Chondrocyte (in vitro differentiated cells): ENCODE measurements around the gene CACNA1C. TPM values are rescaled to one million over a fixed set of nuclear protein-coding genes. Genes with fewer than 3 reads are reported as not detected.

ENCODE experiments used
- DNase-seq: peaks from one replicate; pipeline ENCODE4 v3.0.0; 2021; ENCODE audit warnings: mixed read lengths, low spot score
- H3K27ac Mint-ChIP-seq: one replicate; pipeline ENCODE4 v1.8.0; 2021; ENCODE audit warnings: mild to moderate bottlenecking, moderate library complexity, mixed read lengths; ENCODE audit not compliant: unreplicated experiment
- H3K27me3 Mint-ChIP-seq: 2 replicates; pipeline ENCODE4 v1.8.0; 2021; ENCODE audit warnings: low read depth, mixed read lengths
- H3K36me3 Mint-ChIP-seq: 2 replicates; pipeline ENCODE4 v1.8.0; 2021; ENCODE audit warnings: low read depth, mixed read lengths
- H3K4me1 Mint-ChIP-seq: 2 replicates; pipeline ENCODE4 v1.8.0; 2021; ENCODE audit warnings: low read depth, mild to moderate bottlenecking, mixed read lengths
- H3K4me3 Mint-ChIP-seq: one replicate; pipeline ENCODE4 v1.8.0; 2021; ENCODE audit warnings: mild to moderate bottlenecking, moderate library complexity, mixed read lengths; ENCODE audit not compliant: unreplicated experiment
- H3K9me3 Mint-ChIP-seq: 2 replicates; pipeline ENCODE4 v1.8.0; 2021; ENCODE audit warnings: low read depth, mixed read lengths
- total RNA-seq: library from RNA; stranded (reverse); gene quantifications from 3 replicates; pipeline ENCODE4 v1.2.1, GENCODE V29; 2021
- TF ChIP-seq, protein P1 (sequence below): fragments of 200-600 bp; sonication (generic); IDR thresholded peaks from 2 replicates; pipeline ENCODE4 v1.5.0; 2021; ENCODE audit warnings: antibody characterized with exemption, mild to moderate bottlenecking, moderate library complexity

Gene CACNA1C
- total RNA-seq, 1 donor from 2014 or later = 27.0 TPM

DNA sequence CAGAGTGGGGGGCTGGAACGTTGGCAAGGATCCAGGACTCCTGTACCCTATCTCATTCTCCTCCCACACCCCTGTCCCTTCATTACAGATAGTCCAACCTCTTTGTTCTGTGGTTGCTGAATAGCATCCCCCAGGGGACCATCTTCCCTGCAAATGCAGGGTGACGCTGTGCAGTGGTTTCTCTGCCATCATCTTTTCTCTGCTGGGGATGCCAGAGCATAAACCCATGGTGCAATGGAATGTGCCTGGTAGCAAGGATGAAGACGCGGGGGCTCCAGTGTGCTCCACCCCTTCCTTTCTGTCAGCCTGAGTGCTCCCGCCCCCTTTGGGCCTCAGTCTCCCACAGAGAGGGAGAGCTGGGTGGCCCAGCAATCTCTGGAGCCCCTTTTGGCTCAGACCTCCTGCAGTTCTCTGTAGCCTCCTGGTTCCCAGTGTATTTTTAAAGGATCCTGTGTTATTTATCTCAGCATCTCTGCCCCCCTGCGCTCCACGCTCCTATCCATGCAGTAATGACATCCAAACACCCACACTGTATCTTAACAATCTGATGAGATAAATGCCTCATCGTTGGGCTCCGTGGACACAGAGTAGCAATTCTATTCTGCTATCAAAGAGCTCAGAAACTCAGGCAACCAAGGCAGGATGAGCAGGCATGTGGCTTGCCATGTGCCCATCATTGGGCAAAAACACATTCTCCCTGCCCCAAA lies 212.8 kb downstream of the CACNA1C start:
- TF ChIP-seq, protein P1, sequence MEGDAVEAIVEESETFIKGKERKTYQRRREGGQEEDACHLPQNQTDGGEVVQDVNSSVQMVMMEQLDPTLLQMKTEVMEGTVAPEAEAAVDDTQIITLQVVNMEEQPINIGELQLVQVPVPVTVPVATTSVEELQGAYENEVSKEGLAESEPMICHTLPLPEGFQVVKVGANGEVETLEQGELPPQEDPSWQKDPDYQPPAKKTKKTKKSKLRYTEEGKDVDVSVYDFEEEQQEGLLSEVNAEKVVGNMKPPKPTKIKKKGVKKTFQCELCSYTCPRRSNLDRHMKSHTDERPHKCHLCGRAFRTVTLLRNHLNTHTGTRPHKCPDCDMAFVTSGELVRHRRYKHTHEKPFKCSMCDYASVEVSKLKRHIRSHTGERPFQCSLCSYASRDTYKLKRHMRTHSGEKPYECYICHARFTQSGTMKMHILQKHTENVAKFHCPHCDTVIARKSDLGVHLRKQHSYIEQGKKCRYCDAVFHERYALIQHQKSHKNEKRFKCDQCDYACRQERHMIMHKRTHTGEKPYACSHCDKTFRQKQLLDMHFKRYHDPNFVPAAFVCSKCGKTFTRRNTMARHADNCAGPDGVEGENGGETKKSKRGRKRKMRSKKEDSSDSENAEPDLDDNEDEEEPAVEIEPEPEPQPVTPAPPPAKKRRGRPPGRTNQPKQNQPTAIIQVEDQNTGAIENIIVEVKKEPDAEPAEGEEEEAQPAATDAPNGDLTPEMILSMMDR = no peak
- Mint-ChIP-seq H3K36me3 (no peaks in the 10 kb centered on the region), H3K9me3 (no peaks in the 10 kb centered on the region), H3K4me1 (no peaks in the 10 kb centered on the region), H3K27me3 (no peaks in the 10 kb centered on the region), H3K4me3 (no peak overlapping the region), H3K27ac (peak overlapping the region; percentile 94)
- DNase-seq = no peak

DNA sequence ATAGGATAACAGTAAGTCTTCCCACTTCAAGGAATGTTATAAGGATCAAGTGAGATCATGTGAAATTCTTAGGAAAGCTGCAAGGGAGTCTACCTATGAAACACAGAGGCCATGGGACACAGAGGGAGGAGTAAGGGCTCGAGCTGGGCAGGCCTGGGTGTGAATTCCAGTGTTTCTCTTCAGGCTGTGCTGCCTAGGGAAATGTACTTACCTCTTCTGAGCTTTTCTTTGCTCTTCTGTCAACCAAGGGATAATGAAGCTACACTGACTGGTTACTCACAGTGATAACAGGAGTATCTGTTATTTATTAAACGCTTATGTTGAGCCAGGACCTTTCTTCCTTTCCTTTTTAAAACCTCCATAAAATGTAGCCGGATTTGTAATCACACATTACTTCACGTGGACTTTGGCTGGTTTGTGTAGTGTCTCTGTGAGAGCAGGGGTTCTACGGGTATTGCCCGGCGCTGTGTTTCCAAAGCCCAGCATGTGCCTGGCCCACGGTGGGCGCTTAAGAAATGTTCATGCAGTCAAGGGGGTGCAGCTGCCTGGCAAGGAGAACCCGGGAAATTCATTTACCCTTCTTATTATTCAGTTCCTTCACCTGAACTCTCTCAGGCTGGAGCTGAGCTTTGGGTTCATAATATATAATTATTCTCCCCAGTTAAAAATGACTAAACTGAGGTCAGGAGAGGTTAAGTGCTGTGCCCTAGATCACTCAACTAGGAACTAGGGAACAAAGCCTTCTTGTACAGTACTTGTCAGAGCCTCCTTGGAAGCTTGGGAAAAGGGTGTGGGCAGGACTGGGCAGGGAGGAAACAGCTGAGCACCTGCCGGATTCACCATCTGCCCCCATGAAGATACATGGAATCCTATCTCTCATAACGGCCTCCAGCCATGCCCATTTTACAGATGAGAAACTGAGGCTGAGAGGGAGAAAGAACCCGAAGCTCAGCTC lies 214.2 kb downstream of the CACNA1C start:
- H3K27ac Mint-ChIP-seq = peak overlapping the region; percentile 96
- no peak for DNase-seq
- no peak overlapping the region for H3K4me3 Mint-ChIP-seq
- H3K36me3 Mint-ChIP-seq = no peaks in the 10 kb centered on the region
- no peaks in the 10 kb centered on the region for H3K27me3 Mint-ChIP-seq
- no peaks in the 10 kb centered on the region for H3K9me3 Mint-ChIP-seq
- TF ChIP-seq, protein P1 = no peak
- no peaks in the 10 kb centered on the region for H3K4me1 Mint-ChIP-seq

DNA sequence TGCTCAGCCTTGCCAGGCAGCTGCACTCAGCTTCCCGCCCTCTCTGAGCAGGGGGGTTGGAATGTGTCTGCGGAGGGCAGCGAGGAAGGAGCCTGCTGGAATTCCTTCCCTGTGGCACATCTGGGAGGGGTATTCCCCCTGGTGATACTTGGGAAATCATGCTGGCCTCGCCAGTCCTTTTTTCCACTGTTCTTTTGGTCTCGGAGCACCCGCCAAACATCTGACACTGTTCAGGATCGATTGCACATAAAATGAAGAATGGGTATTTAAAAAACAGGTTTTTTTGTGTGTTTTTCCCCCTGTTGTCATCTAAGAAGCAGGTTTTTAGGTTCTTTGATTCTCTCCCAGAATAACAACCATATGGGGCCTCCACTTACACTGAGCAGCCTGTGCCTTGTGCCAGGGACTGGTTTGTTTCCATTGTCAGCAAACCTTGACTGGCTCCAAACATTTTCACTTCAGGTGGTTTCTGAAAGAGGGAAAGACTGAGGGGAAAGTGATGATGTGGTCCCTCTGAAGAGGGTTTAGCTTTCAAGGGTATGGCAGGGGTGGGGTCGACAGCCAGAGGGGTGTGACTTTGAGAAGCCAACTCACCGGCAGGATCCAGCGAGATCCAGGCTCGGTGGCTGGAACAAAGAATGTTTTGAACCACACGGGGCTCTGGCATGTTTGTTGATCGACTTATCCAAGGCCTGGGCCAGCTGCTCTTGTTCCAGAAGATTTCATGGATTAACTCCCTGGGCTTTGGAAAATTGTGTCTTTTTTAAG lies 215.1 kb downstream of the CACNA1C start:
- no peak for DNase-seq
- peak overlapping the region; percentile 27 for H3K4me3 Mint-ChIP-seq
- H3K27me3 Mint-ChIP-seq = no peaks in the 10 kb centered on the region
- peak overlapping the region; percentile 96 for H3K27ac Mint-ChIP-seq
- TF ChIP-seq, protein P1 = peak; percentile 40
- no peaks in the 10 kb centered on the region for H3K9me3 Mint-ChIP-seq
- no peaks in the 10 kb centered on the region for H3K36me3 Mint-ChIP-seq
- peaks cover 5% of the 10 kb centered on the region for H3K4me1 Mint-ChIP-seq

DNA sequence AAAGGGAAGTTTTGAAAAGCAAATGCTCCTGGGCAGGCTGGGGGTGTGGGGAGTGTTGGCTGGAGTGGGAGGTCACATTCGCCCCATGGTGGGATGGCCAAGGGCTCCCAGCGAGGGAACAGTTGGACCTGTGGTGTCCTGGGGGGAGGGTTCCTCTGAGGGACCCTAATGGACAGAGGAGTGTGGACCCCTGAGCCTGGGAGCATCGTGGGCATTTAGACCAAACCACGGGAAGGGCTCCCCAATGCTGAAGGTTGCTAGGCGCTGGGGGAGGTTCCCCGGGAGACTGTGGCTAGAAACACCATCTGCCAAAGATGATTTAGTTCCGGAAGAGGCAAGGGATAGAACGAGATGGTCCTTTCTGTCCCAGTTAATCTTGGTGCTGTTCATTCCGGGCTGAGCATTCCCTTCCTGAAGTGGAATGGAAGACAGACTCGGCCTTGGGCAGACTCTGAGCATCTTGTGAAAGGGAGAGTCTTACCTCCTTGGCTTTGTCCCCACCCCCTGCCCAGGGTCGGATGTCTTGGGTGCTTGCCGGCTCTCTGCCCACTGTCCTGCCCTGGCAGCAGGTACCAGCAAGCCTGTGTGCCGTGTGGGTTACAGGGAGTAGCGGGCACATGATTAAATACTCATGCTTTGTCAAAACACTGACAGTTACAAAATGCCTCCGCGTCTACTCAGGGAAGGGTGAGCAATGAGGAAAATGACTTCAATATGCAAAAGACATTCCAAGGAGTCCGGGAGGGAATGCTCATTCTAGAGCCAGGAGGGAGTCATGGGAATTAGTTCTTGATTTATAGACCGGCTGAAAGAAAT lies 215.9 kb downstream of the CACNA1C start:
- no peaks in the 10 kb centered on the region for H3K9me3 Mint-ChIP-seq

More for the DNA sequence above, 215.9 kb downstream of the CACNA1C start:
- DNase-seq = no peak
- TF ChIP-seq, protein P1 = no peak
- H3K4me3 Mint-ChIP-seq = peak overlapping the region; percentile 13
- H3K27me3 Mint-ChIP-seq = no peaks in the 10 kb centered on the region
- H3K4me1 Mint-ChIP-seq = peaks cover 12% of the 10 kb centered on the region
- H3K27ac Mint-ChIP-seq = peak overlapping the region; percentile 96
- no peaks in the 10 kb centered on the region for H3K36me3 Mint-ChIP-seq
